ENCODE results near the gene OR5M3. TPM values are rescaled to one million over a fixed set of nuclear protein-coding genes. Genes with fewer than 3 reads are reported as not detected.

OR5M3 gene
- not detected for polyA plus RNA-seq (2013, experiment 1 of 2)
- not detected for polyA plus RNA-seq (2013, experiment 2 of 2)

DNA sequence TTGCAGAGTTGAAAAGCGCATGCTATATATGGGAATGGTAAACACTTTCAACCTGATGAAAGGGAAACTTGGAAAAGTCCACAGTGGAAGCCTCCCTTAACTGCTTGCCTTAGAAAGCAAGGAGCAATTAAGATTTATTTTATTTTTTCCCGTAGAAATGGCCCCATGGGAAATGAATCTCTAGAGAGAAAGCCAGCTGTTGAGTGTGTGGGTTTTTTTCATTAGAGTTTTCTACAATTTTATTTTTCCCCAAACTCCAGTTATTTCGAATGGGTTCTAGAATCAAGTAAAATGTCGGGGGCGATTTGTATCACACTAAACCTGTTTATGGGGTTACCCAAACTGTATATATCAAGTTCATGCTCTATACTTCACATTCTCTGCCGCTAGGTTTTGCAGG, at the start of gene OR5M3:
TSS of gene OR5M3 (minus strand) at position 101 of the 400 bp plus-strand sequence. CDS start 2,855 bp downstream, outside the sequence.
- H2BK120ac ChIP-seq (ENCODE audit: low read depth, low read length), result no peak within 1 kb of the TSS
- H2AFZ ChIP-seq (ENCODE audit: low read length), result no peak within 1 kb of the TSS
- no peak for DNase-seq (ENCODE audit: low spot score)
- H4K8ac ChIP-seq (ENCODE audit: low read depth, low read length), result no peak within 1 kb of the TSS
- H3K27me3 ChIP-seq (ENCODE audit: control insufficient read depth in 3 of 3, insufficient read depth in 3 of 3, low read depth in 1 of 3, low read length in 3 of 3), result no peaks in the 10 kb centered on the region
- no peak within 1 kb of the TSS for H4K91ac ChIP-seq (ENCODE audit: low read depth, low read length, poor library complexity)
- no peaks in the 10 kb centered on the region for H3K79me1 ChIP-seq (ENCODE audit: low read depth, low read length)
- H2BK15ac ChIP-seq (ENCODE audit: low read length), result no peak within 1 kb of the TSS
- H3K4me2 ChIP-seq (ENCODE audit: insufficient read depth, low read length, poor library complexity, severe bottlenecking), result no peak within 1 kb of the TSS
- H3K4me3 ChIP-seq (ENCODE audit: low read length in 2 of 2), result no peak within 1 kb of the TSS
- H3K4me1 ChIP-seq (ENCODE audit: control insufficient read depth in 2 of 2, insufficient read depth in 1 of 2, low read depth in 1 of 2, low read length in 2 of 2), result no peaks in the 10 kb centered on the region
- H2BK5ac ChIP-seq (ENCODE audit: low read length), result no peak within 1 kb of the TSS
- H3K9ac ChIP-seq (ENCODE audit: low read depth, low read length, poor library complexity), result no peak within 1 kb of the TSS
- no peaks in the 10 kb centered on the region for H3K36me3 ChIP-seq (replicated peaks in 1 of 2; ENCODE audit: control insufficient read depth in 2 of 2, insufficient read depth in 2 of 2, low read length in 2 of 2)
- H3K27ac ChIP-seq (replicated peaks; ENCODE audit: low read length), result no peak within 1 kb of the TSS
- H3K9me3 ChIP-seq (replicated peaks in 1 of 2; ENCODE audit: control insufficient read depth in 2 of 2, insufficient read depth in 1 of 2, low read depth in 1 of 2, low read length in 2 of 2), result no peaks in the 10 kb centered on the region
- no peak within 1 kb of the TSS for H2AK5ac ChIP-seq (ENCODE audit: low read depth, low read length)
- H3K18ac ChIP-seq (ENCODE audit: low read length), result no peak within 1 kb of the TSS
- no peak within 1 kb of the TSS for H3K23ac ChIP-seq (ENCODE audit: low read depth, low read length, poor library complexity)
- no peak within 1 kb of the TSS for H3K4ac ChIP-seq (ENCODE audit: low read length)
- no peak within 1 kb of the TSS for H2BK12ac ChIP-seq (ENCODE audit: low read length)
- WGBS, 2 donors (ENCODE audit: extremely low coverage in 2 of 2, insufficient read length in 2 of 2, insufficient replicate concordance in 1 of 2), result no CpG with 5 or more reads among the region's 6 CpGs
- H3K14ac ChIP-seq (ENCODE audit: low read length), result no peak within 1 kb of the TSS

- no peak overlapping the region for H2BK12ac ChIP-seq (ENCODE audit: low read length)
- no peak for DNase-seq (ENCODE audit: low spot score)
- no peak overlapping the region for H3K4me2 ChIP-seq (ENCODE audit: insufficient read depth, low read length, poor library complexity, severe bottlenecking)
- no CpG with 5 or more reads among the region's 5 CpGs for WGBS, 2 donors (ENCODE audit: extremely low coverage in 2 of 2, insufficient read length in 2 of 2, insufficient replicate concordance in 1 of 2)
- H3K27ac ChIP-seq (replicated peaks; ENCODE audit: low read length), result no peak overlapping the region
- H3K18ac ChIP-seq (ENCODE audit: low read length), result no peak overlapping the region
- H2BK5ac ChIP-seq (ENCODE audit: low read length), result no peak overlapping the region
- H2AK5ac ChIP-seq (ENCODE audit: low read depth, low read length), result no peak overlapping the region
- no peak overlapping the region for H4K91ac ChIP-seq (ENCODE audit: low read depth, low read length, poor library complexity)
- no peak overlapping the region for H4K8ac ChIP-seq (ENCODE audit: low read depth, low read length)
- no peak overlapping the region for H3K4me3 ChIP-seq (ENCODE audit: low read length in 2 of 2)
- no peak overlapping the region for H3K9ac ChIP-seq (ENCODE audit: low read depth, low read length, poor library complexity)
- no peaks in the 10 kb centered on the region for H3K79me1 ChIP-seq (ENCODE audit: low read depth, low read length)
- peaks cover 0 to 2% of the 10 kb centered on the region in 2 donors for H3K9me3 ChIP-seq (replicated peaks in 1 of 2; ENCODE audit: control insufficient read depth in 2 of 2, insufficient read depth in 1 of 2, low read depth in 1 of 2, low read length in 2 of 2)
- no peak overlapping the region for H2BK15ac ChIP-seq (ENCODE audit: low read length)
- no peaks in the 10 kb centered on the region for H3K27me3 ChIP-seq (ENCODE audit: control insufficient read depth in 3 of 3, insufficient read depth in 3 of 3, low read depth in 1 of 3, low read length in 3 of 3)
- H3K36me3 ChIP-seq (replicated peaks in 1 of 2; ENCODE audit: control insufficient read depth in 2 of 2, insufficient read depth in 2 of 2, low read length in 2 of 2), result no peaks in the 10 kb centered on the region
- H3K4me1 ChIP-seq (ENCODE audit: control insufficient read depth in 2 of 2, insufficient read depth in 1 of 2, low read depth in 1 of 2, low read length in 2 of 2), result no peaks in the 10 kb centered on the region
- no peak overlapping the region for H3K4ac ChIP-seq (ENCODE audit: low read length)
- H3K14ac ChIP-seq (ENCODE audit: low read length), result no peak overlapping the region
- no peak overlapping the region for H2AFZ ChIP-seq (ENCODE audit: low read length)
- no peak overlapping the region for H2BK120ac ChIP-seq (ENCODE audit: low read depth, low read length)
- no peak overlapping the region for H3K23ac ChIP-seq (ENCODE audit: low read depth, low read length, poor library complexity)
These were observed 48.9 kb upstream of the OR5M3 start for GRCh38 chr11:56522008-56522407.

- no peak overlapping the region for H3K4me2 ChIP-seq (ENCODE audit: insufficient read depth, low read length, poor library complexity, severe bottlenecking)
- H3K4me1 ChIP-seq (ENCODE audit: control insufficient read depth in 2 of 2, insufficient read depth in 1 of 2, low read depth in 1 of 2, low read length in 2 of 2), result no peaks in the 10 kb centered on the region
- no peak overlapping the region for H4K91ac ChIP-seq (ENCODE audit: low read depth, low read length, poor library complexity)
- H3K36me3 ChIP-seq (replicated peaks in 1 of 2; ENCODE audit: control insufficient read depth in 2 of 2, insufficient read depth in 2 of 2, low read length in 2 of 2), result no peaks in the 10 kb centered on the region
- no peak for DNase-seq (ENCODE audit: low spot score)
- no peak overlapping the region for H3K23ac ChIP-seq (ENCODE audit: low read depth, low read length, poor library complexity)
- no peak overlapping the region for H2AK5ac ChIP-seq (ENCODE audit: low read depth, low read length)
- H3K4me3 ChIP-seq (ENCODE audit: low read length in 2 of 2), result no peak overlapping the region
- H2AFZ ChIP-seq (ENCODE audit: low read length), result no peak overlapping the region
- H3K9ac ChIP-seq (ENCODE audit: low read depth, low read length, poor library complexity), result no peak overlapping the region
- no peaks in the 10 kb centered on the region for H3K9me3 ChIP-seq (replicated peaks in 1 of 2; ENCODE audit: control insufficient read depth in 2 of 2, insufficient read depth in 1 of 2, low read depth in 1 of 2, low read length in 2 of 2)
- no peak overlapping the region for H2BK120ac ChIP-seq (ENCODE audit: low read depth, low read length)
- H3K27ac ChIP-seq (replicated peaks; ENCODE audit: low read length), result no peak overlapping the region
- no peaks in the 10 kb centered on the region for H3K27me3 ChIP-seq (ENCODE audit: control insufficient read depth in 3 of 3, insufficient read depth in 3 of 3, low read depth in 1 of 3, low read length in 3 of 3)
- no CpG with 5 or more reads among the region's 1 CpG for WGBS, 2 donors (ENCODE audit: extremely low coverage in 2 of 2, insufficient read length in 2 of 2, insufficient replicate concordance in 1 of 2)
- no peak overlapping the region for H3K14ac ChIP-seq (ENCODE audit: low read length)
- H3K18ac ChIP-seq (ENCODE audit: low read length), result no peak overlapping the region
- H2BK15ac ChIP-seq (ENCODE audit: low read length), result no peak overlapping the region
- H2BK12ac ChIP-seq (ENCODE audit: low read length), result no peak overlapping the region
- no peak overlapping the region for H2BK5ac ChIP-seq (ENCODE audit: low read length)
- no peak overlapping the region for H4K8ac ChIP-seq (ENCODE audit: low read depth, low read length)
- H3K79me1 ChIP-seq (ENCODE audit: low read depth, low read length), result no peaks in the 10 kb centered on the region
- no peak overlapping the region for H3K4ac ChIP-seq (ENCODE audit: low read length)
These were observed 40.1 kb upstream of the OR5M3 start for GRCh38 chr11:56513280-56513679.

DNA sequence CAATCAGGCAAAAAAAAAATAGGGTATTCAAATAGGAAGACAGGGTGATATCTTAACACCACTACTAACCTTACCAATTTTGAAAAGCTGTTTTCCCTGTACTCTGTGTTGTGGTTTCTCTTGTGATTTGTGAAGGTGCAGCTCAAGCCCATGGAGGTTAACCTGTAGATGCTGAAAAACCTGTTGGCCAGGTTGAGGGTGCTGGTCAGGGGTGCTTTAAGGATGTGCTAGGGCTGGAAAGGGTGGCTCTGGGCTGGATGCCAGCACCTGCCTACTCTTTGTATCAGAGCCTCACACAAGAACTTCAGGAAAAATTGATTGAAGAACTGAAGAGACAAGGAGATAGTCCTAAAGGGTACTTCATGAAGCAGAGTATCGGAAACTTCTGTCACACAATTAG, 36.3 kb upstream of the OR5M3 start:
- no peaks in the 10 kb centered on the region for H3K27me3 ChIP-seq (ENCODE audit: control insufficient read depth in 3 of 3, insufficient read depth in 3 of 3, low read depth in 1 of 3, low read length in 3 of 3)
- H3K9me3 ChIP-seq (replicated peaks in 1 of 2; ENCODE audit: control insufficient read depth in 2 of 2, insufficient read depth in 1 of 2, low read depth in 1 of 2, low read length in 2 of 2), result no peaks in the 10 kb centered on the region
- H3K27ac ChIP-seq (replicated peaks; ENCODE audit: low read length), result no peak overlapping the region
- H3K36me3 ChIP-seq (replicated peaks in 1 of 2; ENCODE audit: control insufficient read depth in 2 of 2, insufficient read depth in 2 of 2, low read length in 2 of 2), result no peaks in the 10 kb centered on the region
- no peak for DNase-seq (ENCODE audit: low spot score)
- no peak overlapping the region for H2BK5ac ChIP-seq (ENCODE audit: low read length)
- H4K8ac ChIP-seq (ENCODE audit: low read depth, low read length), result no peak overlapping the region
- no peak overlapping the region for H2BK12ac ChIP-seq (ENCODE audit: low read length)
- H3K4me3 ChIP-seq (ENCODE audit: low read length in 2 of 2), result no peak overlapping the region
- no peak overlapping the region for H2BK120ac ChIP-seq (ENCODE audit: low read depth, low read length)
- H3K23ac ChIP-seq (ENCODE audit: low read depth, low read length, poor library complexity), result no peak overlapping the region
- H3K4me2 ChIP-seq (ENCODE audit: insufficient read depth, low read length, poor library complexity, severe bottlenecking), result no peak overlapping the region
- no peaks in the 10 kb centered on the region for H3K79me1 ChIP-seq (ENCODE audit: low read depth, low read length)
- H3K4ac ChIP-seq (ENCODE audit: low read length), result no peak overlapping the region
- H3K4me1 ChIP-seq (ENCODE audit: control insufficient read depth in 2 of 2, insufficient read depth in 1 of 2, low read depth in 1 of 2, low read length in 2 of 2), result no peaks in the 10 kb centered on the region
- no peak overlapping the region for H2AFZ ChIP-seq (ENCODE audit: low read length)
- no peak overlapping the region for H3K14ac ChIP-seq (ENCODE audit: low read length)
- H2BK15ac ChIP-seq (ENCODE audit: low read length), result no peak overlapping the region
- no peak overlapping the region for H2AK5ac ChIP-seq (ENCODE audit: low read depth, low read length)
- no peak overlapping the region for H4K91ac ChIP-seq (ENCODE audit: low read depth, low read length, poor library complexity)
- no peak overlapping the region for H3K9ac ChIP-seq (ENCODE audit: low read depth, low read length, poor library complexity)
- no peak overlapping the region for H3K18ac ChIP-seq (ENCODE audit: low read length)
- WGBS, 2 donors (ENCODE audit: extremely low coverage in 2 of 2, insufficient read length in 2 of 2, insufficient replicate concordance in 1 of 2), result no CpG with 5 or more reads among the region's 1 CpG

Measured in neuronal stem cell (in vitro differentiated cells).